ENCODE measurements around the gene DCX. TPM values are rescaled to one million over a fixed set of nuclear protein-coding genes. Genes with fewer than 3 reads are reported as not detected.

Gene DCX
- polyA plus RNA-seq, 3 donors, result not detected

DNA sequence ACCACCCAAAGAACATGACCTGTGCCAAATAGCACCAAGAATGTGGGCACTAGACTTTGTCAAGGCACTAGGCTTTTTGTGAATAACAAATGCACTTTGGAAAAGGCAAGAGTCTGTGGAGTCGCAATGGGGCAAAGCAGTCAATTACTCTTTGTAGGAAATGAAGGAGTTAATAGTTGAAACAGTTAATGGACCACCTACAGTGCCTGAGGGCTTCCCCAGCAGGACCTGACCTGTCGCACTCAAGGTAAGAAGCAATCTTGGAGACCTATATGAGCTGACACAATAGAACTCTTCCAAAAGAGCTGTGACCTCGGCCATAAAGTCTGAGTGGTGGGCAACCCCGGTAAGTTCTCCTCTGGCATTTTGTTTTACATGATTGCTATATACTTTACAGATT is 92.5 kb downstream of the DCX start:
- WGBS (ENCODE audit: insufficient coverage), result 50% methylated on average over 1 of the region's 4 CpGs
- no peak overlapping the region for H3K4me3 Mint-ChIP-seq
- H3K27ac ChIP-seq (ENCODE audit: low read depth in 1 of 2, low read length in 2 of 2), result no peak overlapping the region

DNA sequence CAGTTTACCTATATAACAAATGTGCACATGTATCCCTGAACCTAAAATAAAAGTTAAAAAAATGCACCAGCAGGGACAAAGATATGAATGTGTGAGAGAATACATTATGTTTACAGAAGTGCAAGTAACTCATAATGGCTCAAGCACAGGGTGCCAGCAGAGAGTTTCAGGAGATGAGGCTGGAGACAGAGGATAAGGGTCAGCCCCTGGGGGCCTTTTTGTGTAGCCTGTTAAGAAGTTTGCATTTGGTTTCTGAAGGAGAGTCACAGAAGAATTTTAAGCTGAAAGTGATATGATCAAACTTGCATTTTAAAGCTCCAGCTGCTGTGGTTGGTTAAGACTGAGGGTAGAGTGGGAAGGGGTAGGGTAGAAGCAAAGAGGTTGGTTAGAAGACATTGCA is 93.1 kb downstream of the DCX start:
- Histone ChIP-seq H3K4me2 (replicated peaks; ENCODE audit: extremely low read depth, low read length, poor library complexity, severe bottlenecking) (no peak overlapping the region), H2AFZ (ENCODE audit: insufficient read depth, low read depth, low read length, poor library complexity, severe bottlenecking) (no peak overlapping the region), H4K20me1 (ENCODE audit: insufficient read depth, low read length) (no peaks in the 10 kb centered on the region), H3K27ac (ENCODE audit: low read depth in 1 of 2, low read length in 2 of 2) (no peak overlapping the region), H3K9ac (ENCODE audit: insufficient read depth, low read length, poor library complexity, severe bottlenecking) (no peak overlapping the region), H3K4me3 (replicated peaks in 1 of 3; ENCODE audit: low read depth in 2 of 3, low read length in 3 of 3) (no peak overlapping the region), H3K36me3 (replicated peaks in 1 of 2; ENCODE audit: control insufficient read depth in 1 of 2, insufficient read depth in 2 of 2, low read length in 2 of 2) (no peaks in the 10 kb centered on the region), H3K79me2 (ENCODE audit: insufficient read depth, low read length) (no peaks in the 10 kb centered on the region), H3K4me1 (ENCODE audit: control insufficient read depth in 1 of 2, insufficient read depth in 2 of 2, low read length in 2 of 2) (no peaks in the 10 kb centered on the region), H3K27me3 (ENCODE audit: control insufficient read depth in 2 of 2, insufficient read depth in 2 of 2, low read length in 2 of 2) (peaks cover 0 to 2% of the 10 kb centered on the region in 2 donors), H3K9me3 (replicated peaks in 1 of 2; ENCODE audit: control insufficient read depth in 1 of 2, insufficient read depth in 1 of 2, low read length in 2 of 2) (no peaks in the 10 kb centered on the region)
- intact Hi-C loops (cut with micrococcal nuclease), result no loop called here
- no peaks in the 10 kb centered on the region for H3K36me3 Mint-ChIP-seq
- no peaks in the 10 kb centered on the region for H3K4me1 Mint-ChIP-seq
- no peak overlapping the region for H3K27ac Mint-ChIP-seq
- TF ChIP-seq, protein P1, sequence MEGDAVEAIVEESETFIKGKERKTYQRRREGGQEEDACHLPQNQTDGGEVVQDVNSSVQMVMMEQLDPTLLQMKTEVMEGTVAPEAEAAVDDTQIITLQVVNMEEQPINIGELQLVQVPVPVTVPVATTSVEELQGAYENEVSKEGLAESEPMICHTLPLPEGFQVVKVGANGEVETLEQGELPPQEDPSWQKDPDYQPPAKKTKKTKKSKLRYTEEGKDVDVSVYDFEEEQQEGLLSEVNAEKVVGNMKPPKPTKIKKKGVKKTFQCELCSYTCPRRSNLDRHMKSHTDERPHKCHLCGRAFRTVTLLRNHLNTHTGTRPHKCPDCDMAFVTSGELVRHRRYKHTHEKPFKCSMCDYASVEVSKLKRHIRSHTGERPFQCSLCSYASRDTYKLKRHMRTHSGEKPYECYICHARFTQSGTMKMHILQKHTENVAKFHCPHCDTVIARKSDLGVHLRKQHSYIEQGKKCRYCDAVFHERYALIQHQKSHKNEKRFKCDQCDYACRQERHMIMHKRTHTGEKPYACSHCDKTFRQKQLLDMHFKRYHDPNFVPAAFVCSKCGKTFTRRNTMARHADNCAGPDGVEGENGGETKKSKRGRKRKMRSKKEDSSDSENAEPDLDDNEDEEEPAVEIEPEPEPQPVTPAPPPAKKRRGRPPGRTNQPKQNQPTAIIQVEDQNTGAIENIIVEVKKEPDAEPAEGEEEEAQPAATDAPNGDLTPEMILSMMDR (IDR thresholded peaks at IDR 0.05), result no peak
- no peak overlapping the region for H3K4me3 Mint-ChIP-seq
- no peak for DNase-seq
- H3K9me3 Mint-ChIP-seq, result peaks cover 0 to 7% (median 0%) of the 10 kb centered on the region in 7 donors
- peaks cover 0 to 5% (median 2%) of the 10 kb centered on the region in 3 donors for H3K27me3 Mint-ChIP-seq (ENCODE audit: low read depth in 3 of 3)

More for the DNA sequence above, 92.5 kb downstream of the DCX start:
- Histone ChIP-seq H2AFZ (ENCODE audit: insufficient read depth, low read depth, low read length, poor library complexity, severe bottlenecking) (no peak overlapping the region), H3K9me3 (replicated peaks in 1 of 2; ENCODE audit: control insufficient read depth in 1 of 2, insufficient read depth in 1 of 2, low read length in 2 of 2) (no peaks in the 10 kb centered on the region), H3K4me3 (replicated peaks in 1 of 3; ENCODE audit: low read depth in 2 of 3, low read length in 3 of 3) (no peak overlapping the region), H3K9ac (ENCODE audit: insufficient read depth, low read length, poor library complexity, severe bottlenecking) (no peak overlapping the region), H3K79me2 (ENCODE audit: insufficient read depth, low read length) (no peaks in the 10 kb centered on the region), H3K27me3 (ENCODE audit: control insufficient read depth in 2 of 2, insufficient read depth in 2 of 2, low read length in 2 of 2) (peaks cover 0 to 2% of the 10 kb centered on the region in 2 donors), H3K4me2 (replicated peaks; ENCODE audit: extremely low read depth, low read length, poor library complexity, severe bottlenecking) (no peak overlapping the region), H3K36me3 (replicated peaks in 1 of 2; ENCODE audit: control insufficient read depth in 1 of 2, insufficient read depth in 2 of 2, low read length in 2 of 2) (no peaks in the 10 kb centered on the region), H4K20me1 (ENCODE audit: insufficient read depth, low read length) (no peaks in the 10 kb centered on the region), H3K4me1 (ENCODE audit: control insufficient read depth in 1 of 2, insufficient read depth in 2 of 2, low read length in 2 of 2) (no peaks in the 10 kb centered on the region)
- peaks cover 0 to 7% (median 0%) of the 10 kb centered on the region in 7 donors for H3K9me3 Mint-ChIP-seq
- peaks cover 0 to 5% (median 2%) of the 10 kb centered on the region in 3 donors for H3K27me3 Mint-ChIP-seq (ENCODE audit: low read depth in 3 of 3)
- H3K27ac Mint-ChIP-seq, result no peak overlapping the region
- H3K4me1 Mint-ChIP-seq, result no peaks in the 10 kb centered on the region
- H3K36me3 Mint-ChIP-seq, result no peaks in the 10 kb centered on the region
- intact Hi-C loops (cut with micrococcal nuclease), result no loop called here
- TF ChIP-seq, protein P1 (IDR thresholded peaks at IDR 0.05), result no peak
- no peak for DNase-seq
